OCI-LY3 (cell line): ENCODE measurements around the gene CD14.

Experiments
- H2AFZ ChIP-seq: fragments of 200-600, 300-600 bp; shearing (Covaris generic); 2 replicates; pipeline ENCODE4 v1.6.0; 2014; ENCODE audit warnings: antibody characterized with exemption, low read depth, low read length
- H3K27ac ChIP-seq: fragments of 200-600, 300-600 bp; sonication (generic); 2 replicates; pipeline ENCODE4 v1.5.1; 2014; ENCODE audit warnings: mild to moderate bottlenecking, low read length, moderate library complexity, mixed read lengths
- H3K27me3 ChIP-seq: fragments of 200-600, 300-600 bp; sonication (generic); 2 replicates; pipeline ENCODE4 v1.6.1; 2014; ENCODE audit warnings: low read depth, low read length, mixed read lengths
- H3K36me3 ChIP-seq: fragments of 200-600, 300-600 bp; sonication (generic); replicated peaks from 2 replicates; pipeline ENCODE3; 2014; ENCODE audit warnings: low read depth, low read length, mixed read lengths
- H3K4me1 ChIP-seq: fragments of 300-600, 200-600 bp; sonication (generic); 2 replicates; pipeline ENCODE4 v1.6.1; 2014; ENCODE audit warnings: low read length, mixed read lengths
- H3K4me2 ChIP-seq: fragments of 200-600, 300-600 bp; sonication (generic); 2 replicates; pipeline ENCODE4 v1.6.1; 2014; ENCODE audit warnings: low read length, mixed read lengths
- H3K4me3 ChIP-seq: fragments of 300-600, 200-600 bp; sonication (generic); 2 replicates; pipeline ENCODE4 v1.5.1; 2014; ENCODE audit warnings: antibody characterized with exemption, mild to moderate bottlenecking, low read length, moderate library complexity
- H3K79me2 ChIP-seq: fragments of 300-600, 200-600 bp; shearing (Covaris generic); 2 replicates; pipeline ENCODE4 v1.6.1; 2014; ENCODE audit warnings: mild to moderate bottlenecking, low read length, mixed read lengths
- H3K9ac ChIP-seq: fragments of 300-600, 200-600 bp; shearing (Covaris generic); 2 replicates; pipeline ENCODE4 v1.6.0; 2014; ENCODE audit warnings: mild to moderate bottlenecking, low read length, moderate library complexity
- H3K9me3 ChIP-seq: fragments of 200-600, 300-600 bp; shearing (Covaris generic); 2 replicates; pipeline ENCODE4 v1.6.1; 2014; ENCODE audit warnings: low read length, mixed read lengths; ENCODE audit not compliant: insufficient read depth
- H4K20me1 ChIP-seq: fragments of 200-600, 300-600 bp; sonication (generic); 2 replicates; pipeline ENCODE4 v1.6.1; 2016; ENCODE audit warnings: low read length, mixed read lengths; ENCODE audit not compliant: insufficient read depth
- EZH2phosphoT487 ChIP-seq: fragments of 200-600 bp; shearing (Covaris generic); IDR thresholded peaks from 2 replicates; pipeline ENCODE4 v1.6.1; 2018; ENCODE audit warnings: antibody characterized with exemption, mixed run types, low read depth
- TF ChIP-seq, protein P1 (sequence below): fragments of 200-600, 300-600 bp; sonication (generic); IDR thresholded peaks from 2 replicates; pipeline ENCODE4 v1.5.1; 2014; ENCODE audit warnings: antibody characterized with exemption, low read length, low read depth

CD14 gene

GRCh38 chr5:140632366-140633020 is 482 bp downstream of the CD14 start:
- Histone ChIP-seq H3K36me3 (no peaks in the 10 kb centered on the region), H3K4me1 (peaks cover 18% of the 10 kb centered on the region), H3K27me3 (no peaks in the 10 kb centered on the region), H3K9me3 (0 out of 2 replicates have a peak, but pooled peaks cover under 1% of the 10 kb centered on the region), H4K20me1 (no peaks in the 10 kb centered on the region), H2AFZ (no peak overlapping the region), H3K27ac (no peak overlapping the region), H3K4me2 (no peak overlapping the region), H3K79me2 (no peaks in the 10 kb centered on the region), H3K4me3 (no peak overlapping the region), H3K9ac (no peak overlapping the region)
- no peak for TF ChIP-seq EZH2phosphoT487
- TF ChIP-seq, protein P1, sequence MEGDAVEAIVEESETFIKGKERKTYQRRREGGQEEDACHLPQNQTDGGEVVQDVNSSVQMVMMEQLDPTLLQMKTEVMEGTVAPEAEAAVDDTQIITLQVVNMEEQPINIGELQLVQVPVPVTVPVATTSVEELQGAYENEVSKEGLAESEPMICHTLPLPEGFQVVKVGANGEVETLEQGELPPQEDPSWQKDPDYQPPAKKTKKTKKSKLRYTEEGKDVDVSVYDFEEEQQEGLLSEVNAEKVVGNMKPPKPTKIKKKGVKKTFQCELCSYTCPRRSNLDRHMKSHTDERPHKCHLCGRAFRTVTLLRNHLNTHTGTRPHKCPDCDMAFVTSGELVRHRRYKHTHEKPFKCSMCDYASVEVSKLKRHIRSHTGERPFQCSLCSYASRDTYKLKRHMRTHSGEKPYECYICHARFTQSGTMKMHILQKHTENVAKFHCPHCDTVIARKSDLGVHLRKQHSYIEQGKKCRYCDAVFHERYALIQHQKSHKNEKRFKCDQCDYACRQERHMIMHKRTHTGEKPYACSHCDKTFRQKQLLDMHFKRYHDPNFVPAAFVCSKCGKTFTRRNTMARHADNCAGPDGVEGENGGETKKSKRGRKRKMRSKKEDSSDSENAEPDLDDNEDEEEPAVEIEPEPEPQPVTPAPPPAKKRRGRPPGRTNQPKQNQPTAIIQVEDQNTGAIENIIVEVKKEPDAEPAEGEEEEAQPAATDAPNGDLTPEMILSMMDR: no peak

DNA sequence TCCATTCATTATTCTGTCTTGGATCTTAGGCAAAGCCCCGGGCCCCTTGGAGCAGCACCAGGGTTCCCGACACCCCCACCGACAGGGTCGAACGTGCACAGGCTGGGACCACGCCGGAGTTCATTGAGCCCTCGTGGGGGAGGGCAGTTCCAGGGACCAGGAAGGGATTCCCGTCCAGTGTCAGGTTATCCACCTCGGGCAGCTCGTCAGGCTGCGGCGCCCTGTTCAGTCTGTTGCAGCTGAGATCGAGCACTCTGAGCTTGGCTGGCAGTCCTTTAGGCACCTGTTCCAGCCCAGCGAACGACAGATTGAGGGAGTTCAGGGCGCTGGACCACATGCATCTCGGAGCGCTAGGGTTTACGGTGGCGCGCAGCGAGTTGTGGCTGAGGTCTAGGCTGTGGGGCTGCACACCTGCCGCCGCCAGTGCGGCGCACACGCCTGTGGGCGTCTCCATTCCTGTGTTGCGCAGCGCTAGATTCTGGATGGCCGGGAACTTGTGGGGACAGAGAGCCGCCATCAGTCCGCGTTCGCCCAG is 1.1 kb downstream of the CD14 start:
- no peak overlapping the region for H2AFZ ChIP-seq
- no peak overlapping the region for H3K9ac ChIP-seq
- no peaks in the 10 kb centered on the region for H3K36me3 ChIP-seq
- no peaks in the 10 kb centered on the region for H3K79me2 ChIP-seq
- TF ChIP-seq, protein P1: no peak
- no peak for TF ChIP-seq EZH2phosphoT487
- H3K4me2 ChIP-seq: no peak overlapping the region
- no peak overlapping the region for H3K27ac ChIP-seq
- H3K9me3 ChIP-seq: 0 out of 2 replicates have a peak, but pooled peaks cover 6% of the 10 kb centered on the region
- H4K20me1 ChIP-seq: no peaks in the 10 kb centered on the region
- H3K27me3 ChIP-seq: no peaks in the 10 kb centered on the region
- no peak overlapping the region for H3K4me3 ChIP-seq
- peaks cover 18% of the 10 kb centered on the region for H3K4me1 ChIP-seq

GRCh38 chr5:140631036-140631417 is 1.9 kb downstream of the CD14 start:
- peaks cover 18% of the 10 kb centered on the region for H3K4me1 ChIP-seq
- H3K4me3 ChIP-seq: no peak overlapping the region
- H3K79me2 ChIP-seq: no peaks in the 10 kb centered on the region
- no peaks in the 10 kb centered on the region for H3K27me3 ChIP-seq
- H3K36me3 ChIP-seq: no peaks in the 10 kb centered on the region
- H4K20me1 ChIP-seq: no peaks in the 10 kb centered on the region
- TF ChIP-seq EZH2phosphoT487: no peak
- TF ChIP-seq, protein P1: no peak
- no peak overlapping the region for H3K4me2 ChIP-seq
- no peak overlapping the region for H3K27ac ChIP-seq
- H3K9ac ChIP-seq: no peak overlapping the region
- H3K9me3 ChIP-seq: 0 out of 2 replicates have a peak, but pooled peaks cover 6% of the 10 kb centered on the region
- no peak overlapping the region for H2AFZ ChIP-seq

GRCh38 chr5:140630292-140631035 is 2.5 kb downstream of the CD14 start:
- H3K4me2 ChIP-seq: no peak overlapping the region
- H3K4me1 ChIP-seq: peaks cover 15% of the 10 kb centered on the region
- H4K20me1 ChIP-seq: no peaks in the 10 kb centered on the region
- H2AFZ ChIP-seq: no peak overlapping the region
- H3K4me3 ChIP-seq: no peak overlapping the region
- no peaks in the 10 kb centered on the region for H3K36me3 ChIP-seq
- no peak overlapping the region for H3K9ac ChIP-seq
- H3K27me3 ChIP-seq: no peaks in the 10 kb centered on the region
- TF ChIP-seq, protein P1: no peak
- no peak for TF ChIP-seq EZH2phosphoT487
- no peaks in the 10 kb centered on the region for H3K79me2 ChIP-seq
- H3K27ac ChIP-seq: no peak overlapping the region
- H3K9me3 ChIP-seq: 0 out of 2 replicates have a peak, but pooled peaks cover 6% of the 10 kb centered on the region
